SH-SY5Y (cell line): ENCODE measurements around the gene SLCO3A1.

Experiments
- GATA2 ChIP-seq: IDR thresholded peaks from 2 replicates; pipeline ENCODE4 v1.6.1; 2011; ENCODE audit warnings: mild to moderate bottlenecking, low read depth, low read length
- GATA3 ChIP-seq: IDR thresholded peaks from 2 replicates; pipeline ENCODE4 v1.6.1; 2011; ENCODE audit warnings: low read depth, mild to moderate bottlenecking, low read length, moderate library complexity

GRCh38 chr15:92162657-92163056, 309.1 kb downstream of the SLCO3A1 start:
- TF ChIP-seq GATA2 = no peak
- TF ChIP-seq GATA3 = no peak
